GM12864 (cell line): Measurements from ENCODE around the gene TRPC4.
"Not testable (repeated sequence)": the region's sequence is repeated elsewhere in the genome, so short reads cannot be mapped to it uniquely, and the experiment has no call there.

ENCODE experiments used
- DNase-seq: peaks from one replicate; pipeline ENCODE4 v3.0.0-alpha.2; 2011; ENCODE audit warnings: low read depth
- H3K4me3 ChIP-seq: 2 replicates; pipeline ENCODE4 v1.5.1; 2011; ENCODE audit warnings: mild to moderate bottlenecking, low read depth, low read length, control low read depth
- CTCF ChIP-seq: IDR thresholded peaks from 2 replicates; pipeline ENCODE4 v1.5.1; 2011; ENCODE audit warnings: low read depth, mild to moderate bottlenecking, moderate library complexity, low read length, control low read depth, inconsistent platforms; ENCODE audit errors: missing control alignments

Gene TRPC4

DNA sequence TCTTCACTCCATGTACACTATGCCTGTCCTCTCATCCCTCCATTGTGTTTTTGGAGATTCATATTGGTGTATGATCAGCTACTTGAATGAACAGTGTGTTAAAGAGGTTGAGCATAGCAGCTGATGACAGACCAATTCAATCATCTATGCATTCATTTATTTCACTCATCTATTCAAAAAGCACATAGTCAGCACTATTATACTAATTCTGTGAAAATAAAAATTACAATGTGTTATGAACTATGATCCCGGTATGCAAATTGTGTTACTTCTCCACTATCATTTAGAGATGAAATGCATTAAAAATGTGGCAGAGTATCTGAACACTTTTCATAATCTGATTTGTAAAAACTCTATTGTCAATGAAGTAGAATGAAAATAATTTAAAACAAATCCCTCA, 5.9 kb downstream of the TRPC4 start:
- H3K4me3 ChIP-seq: no peak overlapping the region
- no peak for DNase-seq
- no peak for TF ChIP-seq CTCF

- no peak overlapping the region for H3K4me3 ChIP-seq
- DNase-seq: no peak
- no peak for TF ChIP-seq CTCF
These were observed 34.2 kb downstream of the TRPC4 start for GRCh38 chr13:37835392-37835791.

DNA sequence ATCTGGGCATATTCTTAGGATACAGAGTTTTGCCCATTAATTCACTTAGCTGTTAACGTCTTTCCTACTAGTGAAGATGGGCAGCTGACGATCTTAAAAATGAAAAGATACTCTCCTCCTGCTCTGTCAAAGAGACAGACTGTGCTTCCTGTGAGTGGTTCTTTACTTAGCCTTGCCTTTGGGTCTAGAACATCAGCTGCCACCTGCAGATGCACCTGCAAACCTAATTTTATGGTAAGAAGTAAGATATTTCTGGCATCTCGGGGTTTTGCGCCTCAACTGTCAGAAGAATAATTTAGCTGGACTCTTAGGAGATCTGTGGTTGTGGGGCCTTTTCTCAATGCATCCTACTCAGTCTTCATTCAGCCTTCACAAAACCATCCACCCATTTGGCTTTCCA, 36.2 kb downstream of the TRPC4 start:
- TF ChIP-seq CTCF: no peak
- H3K4me3 ChIP-seq: no peak overlapping the region
- no peak for DNase-seq

DNA sequence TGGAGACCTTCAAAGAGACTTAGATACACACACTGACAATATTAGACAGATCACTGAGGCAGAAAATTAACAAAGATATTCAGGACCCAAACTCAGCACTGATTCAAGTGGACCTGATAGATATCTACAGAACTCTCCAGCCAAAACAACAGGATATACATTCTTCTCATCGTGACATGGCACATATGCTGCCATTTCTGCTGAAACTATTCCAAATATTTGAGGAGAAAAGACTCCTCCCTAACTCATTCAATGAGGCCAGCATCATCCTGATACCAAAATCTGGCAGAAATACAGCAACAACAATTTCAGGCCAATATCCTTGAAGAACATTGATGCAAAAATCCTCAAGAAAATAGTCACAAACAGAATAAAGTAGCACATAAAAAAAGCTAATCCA, 53.3 kb downstream of the TRPC4 start:
- DNase-seq: no peak
- no peak for TF ChIP-seq CTCF
- no peak overlapping the region for H3K4me3 ChIP-seq

- no peak overlapping the region for H3K4me3 ChIP-seq
- DNase-seq: no peak
- TF ChIP-seq CTCF: no peak
These were observed 58.1 kb downstream of the TRPC4 start for GRCh38 chr13:37811441-37811840.

- no peak for TF ChIP-seq CTCF
- H3K4me3 ChIP-seq: no peak overlapping the region
- no peak for DNase-seq
These were observed 62.9 kb downstream of the TRPC4 start for GRCh38 chr13:37806666-37807065.

DNA sequence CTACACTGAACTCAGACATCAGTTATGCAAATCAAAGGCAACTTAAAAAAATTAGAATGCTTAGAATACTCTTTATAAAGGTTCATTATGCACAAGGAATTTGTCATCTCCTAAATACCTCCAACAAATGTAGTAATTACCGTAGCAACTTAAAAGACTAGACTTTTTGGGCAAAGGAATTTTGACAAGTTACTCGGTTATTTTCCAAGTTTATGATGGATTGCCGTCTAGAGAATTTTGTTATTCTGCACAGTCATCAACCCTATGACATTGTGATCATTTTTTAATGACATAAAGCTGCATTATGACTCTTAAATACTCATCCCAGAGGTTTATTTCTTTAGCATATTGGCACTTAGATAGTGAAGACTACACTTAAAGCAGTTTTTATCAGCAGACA, 71.9 kb downstream of the TRPC4 start:
- no peak overlapping the region for H3K4me3 ChIP-seq
- no peak for DNase-seq
- no peak for TF ChIP-seq CTCF

- not testable (repeated sequence) for DNase-seq
These were observed 72.8 kb downstream of the TRPC4 start for GRCh38 chr13:37796795-37797194.

More at GRCh38 chr13:37796795-37797194, 72.8 kb downstream of the TRPC4 start:
- not testable (repeated sequence) for H3K4me3 ChIP-seq
